ENCODE results near the gene TTLL3. TPM values are rescaled to one million over a fixed set of nuclear protein-coding genes. Genes with fewer than 3 reads are reported as not detected.

The TTLL3 gene
- total and polyA plus RNA-seq, 2 donors from 2014 or later, result 27.5 to 61.0 TPM

GRCh38 chr3:9834520-9835380 lies 24.7 kb downstream of the TTLL3 start:
- Histone ChIP-seq H3K4me3 (ENCODE audit: low read length in 3 of 3) (no peak overlapping the region), H3K27ac (ENCODE audit: low read depth in 2 of 2, low read length in 2 of 2) (no peak overlapping the region), H3K9ac (ENCODE audit: low read length in 3 of 3) (no peak overlapping the region), H3K36me3 (ENCODE audit: control insufficient read depth in 2 of 3, insufficient read depth in 3 of 3, low read length in 3 of 3) (peaks cover 3 to 15% (median 5%) of the 10 kb centered on the region in 3 donors), H3K4me1 (ENCODE audit: control insufficient read depth in 2 of 3, insufficient read depth in 2 of 3, low read depth in 1 of 3, low read length in 3 of 3) (no peaks in the 10 kb centered on the region), H3K27me3 (ENCODE audit: control insufficient read depth, insufficient read depth, low read length) (no peaks in the 10 kb centered on the region), H3K9me3 (ENCODE audit: control insufficient read depth in 2 of 3, insufficient read depth in 1 of 3, low read length in 3 of 3) (no peaks in the 10 kb centered on the region)
- DNase-seq (no peak), FAIRE-seq (no peak)
- intact Hi-C loops (cut with DNase I), result no loop called here
- no peak for TF ChIP-seq CTCF (IDR thresholded peaks at IDR 0.05; ENCODE audit: borderline replicate concordance, extremely low read depth, insufficient read depth)

GRCh38 chr3:9837701-9838582 lies 27.9 kb downstream of the TTLL3 start:
- H3K9ac ChIP-seq (ENCODE audit: low read length in 3 of 3), result no peak overlapping the region
- H3K27ac ChIP-seq (ENCODE audit: low read depth in 2 of 2, low read length in 2 of 2), result no peak overlapping the region
- H3K4me1 ChIP-seq (ENCODE audit: control insufficient read depth in 2 of 3, insufficient read depth in 2 of 3, low read depth in 1 of 3, low read length in 3 of 3), result peaks cover 0 to 2% (median 0%) of the 10 kb centered on the region in 3 donors
- no peaks in the 10 kb centered on the region for H3K9me3 ChIP-seq (ENCODE audit: control insufficient read depth in 2 of 3, insufficient read depth in 1 of 3, low read length in 3 of 3)
- no peak for FAIRE-seq
- H3K36me3 ChIP-seq (ENCODE audit: control insufficient read depth in 2 of 3, insufficient read depth in 3 of 3, low read length in 3 of 3), result peaks cover 3 to 24% (median 15%) of the 10 kb centered on the region in 3 donors
- no peak overlapping the region for H3K4me3 ChIP-seq (ENCODE audit: low read length in 3 of 3)
- DNase-seq, result peak in 1 of 5 donors; percentile 21
- H3K27me3 ChIP-seq (ENCODE audit: control insufficient read depth, insufficient read depth, low read length), result no peaks in the 10 kb centered on the region
- TF ChIP-seq CTCF (IDR thresholded peaks at IDR 0.05; ENCODE audit: borderline replicate concordance, extremely low read depth, insufficient read depth), result no peak
- intact Hi-C loops (cut with DNase I), result no loop called here

DNA sequence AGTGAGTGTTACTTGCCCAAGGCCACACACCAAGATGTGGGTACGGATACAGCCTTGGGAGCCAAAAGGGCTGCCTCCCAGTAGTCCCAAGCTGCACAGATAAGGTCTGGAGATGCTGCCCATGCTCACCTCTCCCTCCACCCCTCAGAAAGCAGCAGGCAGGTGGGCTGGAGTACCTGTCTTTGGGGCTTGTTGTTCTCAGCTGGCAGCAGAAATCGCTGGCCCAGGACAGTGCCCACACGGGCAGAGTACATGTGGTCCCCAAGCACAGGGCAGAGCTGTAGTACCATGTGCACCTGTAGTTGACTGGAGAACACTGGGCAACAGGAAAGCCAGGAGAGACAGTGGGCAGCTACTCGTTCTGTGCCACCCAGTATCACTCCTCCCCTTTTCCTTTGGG lies 28.8 kb downstream of the TTLL3 start:
- Histone ChIP-seq H3K27ac (ENCODE audit: low read depth in 2 of 2, low read length in 2 of 2) (no peak overlapping the region), H3K9ac (ENCODE audit: low read length in 3 of 3) (no peak overlapping the region), H3K9me3 (ENCODE audit: control insufficient read depth in 2 of 3, insufficient read depth in 1 of 3, low read length in 3 of 3) (no peaks in the 10 kb centered on the region), H3K4me1 (ENCODE audit: control insufficient read depth in 2 of 3, insufficient read depth in 2 of 3, low read depth in 1 of 3, low read length in 3 of 3) (peaks cover 0 to 5% (median 0%) of the 10 kb centered on the region in 3 donors), H3K36me3 (ENCODE audit: control insufficient read depth in 2 of 3, insufficient read depth in 3 of 3, low read length in 3 of 3) (peaks cover 3 to 24% (median 15%) of the 10 kb centered on the region in 3 donors), H3K27me3 (ENCODE audit: control insufficient read depth, insufficient read depth, low read length) (no peaks in the 10 kb centered on the region), H3K4me3 (ENCODE audit: low read length in 3 of 3) (no peak overlapping the region)
- intact Hi-C loops (cut with DNase I), result no loop called here
- no peak for TF ChIP-seq CTCF (IDR thresholded peaks at IDR 0.05; ENCODE audit: borderline replicate concordance, extremely low read depth, insufficient read depth)
- no peak for FAIRE-seq
- no peak for DNase-seq

Data from kidney (tissue), 14 donors.